Mesendoderm (in vitro differentiated cells): ENCODE data around the gene SIM2.
A peak's percentile ranks its signal among the peaks of the same experiment; 100 is the strongest.

Experiments
- DNase-seq: peaks from one replicate; pipeline ENCODE4 v3.0.0; 2013
- H2AK5ac ChIP-seq: 2 replicates; pipeline ENCODE4 v1.6.1; 2013; ENCODE audit warnings: low read length, inconsistent platforms
- H2BK120ac ChIP-seq: 2 replicates; pipeline ENCODE4 v1.6.1; 2013; ENCODE audit warnings: low read depth, mild to moderate bottlenecking, low read length, moderate library complexity, mixed read lengths
- H2BK15ac ChIP-seq: replicated peaks from 2 replicates; pipeline ENCODE4 v1.6.1; 2013; ENCODE audit warnings: low read depth, mild to moderate bottlenecking, moderate library complexity
- H2BK5ac ChIP-seq: 2 replicates; pipeline ENCODE4 v1.6.1; 2013; ENCODE audit warnings: low read length, inconsistent platforms
- H3K18ac ChIP-seq: 2 replicates; pipeline ENCODE4 v1.6.1; 2013; ENCODE audit warnings: mild to moderate bottlenecking, low read length, mixed read lengths
- H3K23ac ChIP-seq: one replicate; pipeline ENCODE4 v1.6.1; 2013; ENCODE audit warnings: low read length
- H3K27ac ChIP-seq: 2 replicates; pipeline ENCODE4 v1.5.1; 2013; ENCODE audit warnings: low read depth, mild to moderate bottlenecking, inconsistent platforms, low read length, moderate library complexity
- H3K27me3 ChIP-seq: 2 replicates; pipeline ENCODE4 v1.6.1; 2013; ENCODE audit warnings: low read length, control low read depth, mild to moderate bottlenecking, inconsistent platforms; ENCODE audit not compliant: insufficient read depth, poor library complexity
- H3K36me3 ChIP-seq: 2 replicates; pipeline ENCODE4 v1.6.1; 2013; ENCODE audit warnings: low read length, inconsistent platforms; ENCODE audit not compliant: control insufficient read depth, insufficient read depth
- H3K4ac ChIP-seq: one replicate; pipeline ENCODE4 v1.6.1; 2013; ENCODE audit warnings: low read depth, mild to moderate bottlenecking, low read length, moderate library complexity
- H3K4me1 ChIP-seq: 2 replicates; pipeline ENCODE4 v1.6.1; 2013; ENCODE audit warnings: low read depth, low read length, inconsistent platforms; ENCODE audit not compliant: control insufficient read depth
- H3K4me2 ChIP-seq: 2 replicates; pipeline ENCODE4 v1.6.1; 2013; ENCODE audit warnings: low read length
- H3K4me3 ChIP-seq: 2 replicates; pipeline ENCODE4 v1.5.1; 2013; ENCODE audit warnings: mild to moderate bottlenecking, low read length
- H3K56ac ChIP-seq: one replicate; pipeline ENCODE4 v1.6.1; 2013; ENCODE audit warnings: low read length
- H3K79me1 ChIP-seq: 2 replicates; pipeline ENCODE4 v1.6.1; 2013; ENCODE audit warnings: low read length, inconsistent platforms
- H3K79me2 ChIP-seq: 2 replicates; pipeline ENCODE4 v1.6.1; 2013; ENCODE audit warnings: mild to moderate bottlenecking, low read length; ENCODE audit not compliant: control insufficient read depth, insufficient read depth
- H3K9ac ChIP-seq: 2 replicates; pipeline ENCODE4 v1.6.1; 2013; ENCODE audit warnings: low read length, inconsistent platforms
- H4K5ac ChIP-seq: one replicate; pipeline ENCODE4 v1.6.1; 2013; ENCODE audit warnings: low read length
- H4K8ac ChIP-seq: one replicate; pipeline ENCODE4 v1.6.1; 2013; ENCODE audit warnings: low read depth, mild to moderate bottlenecking, control low read depth, low read length, moderate library complexity
- WGBS: extraction: QIAGEN DNeasy Blood & Tissue Kit; methylation state at CpG from one replicate; pipeline ENCODE4 v1.1.7; 2013; ENCODE audit warnings: low lambda C conversion rate, missing lambda C conversion rate; ENCODE audit not compliant: insufficient coverage; ENCODE audit errors: extremely low coverage; 5-methylcytosine and 5-hydroxymethylcytosine counted together

The SIM2 gene

GRCh38 chr21:36700971-36701755 is 2.2 kb downstream of the SIM2 start:
- no peak overlapping the region for H2BK5ac ChIP-seq

DNA sequence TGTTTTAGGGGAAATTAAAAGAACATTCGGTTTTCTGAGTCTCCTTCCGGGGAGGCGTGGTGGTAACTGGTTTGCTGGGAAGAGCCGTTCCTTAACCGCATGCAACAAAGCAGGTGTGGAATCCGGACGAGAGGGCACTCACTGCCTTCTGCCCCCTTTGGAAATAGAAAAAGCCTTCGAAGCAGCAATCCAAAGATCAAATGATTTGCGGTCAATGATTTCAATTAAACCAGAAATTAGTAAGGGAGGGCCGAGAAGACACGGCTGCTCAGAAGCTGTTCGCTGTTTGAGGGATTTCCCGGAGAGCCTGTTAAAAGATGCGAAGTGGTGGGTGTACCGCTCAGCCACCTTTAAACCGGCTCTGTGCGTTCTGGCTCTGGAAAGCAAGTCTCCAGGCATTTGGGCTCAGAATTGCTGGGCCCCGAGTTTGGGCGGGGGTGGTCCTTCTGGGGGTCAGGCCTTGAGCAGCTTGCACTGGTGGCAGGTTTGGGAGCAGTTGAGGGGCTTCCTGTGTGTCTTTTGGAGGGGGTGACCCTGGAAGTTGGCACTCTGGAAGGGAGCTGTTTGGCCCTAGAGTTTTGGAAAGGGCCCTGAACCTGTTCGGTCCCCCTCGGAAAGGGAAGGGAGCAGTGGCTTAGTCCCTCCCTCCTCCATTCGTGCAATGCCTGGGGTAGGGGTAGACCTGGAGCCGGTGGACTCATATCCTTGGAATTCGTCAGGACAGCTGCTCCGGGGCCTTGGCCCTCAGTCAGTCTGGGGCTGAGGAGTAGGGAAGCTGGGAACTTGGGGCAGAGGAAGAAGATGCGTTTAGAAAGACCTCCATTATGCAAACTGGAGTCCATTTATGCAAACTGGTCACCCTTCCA is 3.1 kb downstream of the SIM2 start:
- Histone ChIP-seq H3K18ac (no peak overlapping the region), H2AK5ac (no peak overlapping the region), H2BK120ac (no peak overlapping the region), H3K79me1 (no peaks in the 10 kb centered on the region), H3K27me3 (peaks cover 95% of the 10 kb centered on the region), H3K27ac (no peak overlapping the region), H2BK5ac (no peak overlapping the region), H3K4ac (no peak overlapping the region), H3K56ac (no peak overlapping the region), H4K8ac (no peak overlapping the region), H3K36me3 (no peaks in the 10 kb centered on the region), H3K4me2 (peak overlapping the region; percentile 27), H2BK15ac (no peak overlapping the region), H4K5ac (no peak overlapping the region), H3K23ac (peak overlapping the region; percentile 36), H3K9ac (no peak overlapping the region), H3K79me2 (no peaks in the 10 kb centered on the region), H3K4me3 (no peak overlapping the region), H3K4me1 (no peaks in the 10 kb centered on the region)
- no CpG with 5 or more reads among the region's 26 CpGs for WGBS
- peak; percentile 75 for DNase-seq

More at GRCh38 chr21:36700971-36701755, 2.2 kb downstream of the SIM2 start:
- H2AK5ac ChIP-seq, result no peak overlapping the region
- no peak overlapping the region for H3K27ac ChIP-seq
- H3K18ac ChIP-seq, result no peak overlapping the region
- H3K9ac ChIP-seq, result no peak overlapping the region
- peak; percentile 56 for DNase-seq
- no CpG with 5 or more reads among the region's 65 CpGs for WGBS
- H3K79me2 ChIP-seq, result no peaks in the 10 kb centered on the region
- H2BK120ac ChIP-seq, result no peak overlapping the region
- H4K8ac ChIP-seq, result no peak overlapping the region
- H3K23ac ChIP-seq, result no peak overlapping the region
- no peaks in the 10 kb centered on the region for H3K79me1 ChIP-seq
- no peaks in the 10 kb centered on the region for H3K36me3 ChIP-seq
- H3K4me1 ChIP-seq, result no peaks in the 10 kb centered on the region
- peaks cover 95% of the 10 kb centered on the region for H3K27me3 ChIP-seq
- no peak overlapping the region for H3K56ac ChIP-seq
- H3K4ac ChIP-seq, result no peak overlapping the region
- peak overlapping the region; percentile 27 for H3K4me2 ChIP-seq
- H4K5ac ChIP-seq, result no peak overlapping the region
- H3K4me3 ChIP-seq, result no peak overlapping the region
- H2BK15ac ChIP-seq, result no peak overlapping the region

GRCh38 chr21:36702622-36702968 is 3.7 kb downstream of the SIM2 start:
- H4K5ac ChIP-seq, result no peak overlapping the region
- no peak overlapping the region for H4K8ac ChIP-seq
- no peak overlapping the region for H2AK5ac ChIP-seq
- no peak overlapping the region for H3K18ac ChIP-seq
- no peak overlapping the region for H3K9ac ChIP-seq
- no peak overlapping the region for H2BK5ac ChIP-seq
- H2BK120ac ChIP-seq, result no peak overlapping the region
- H3K79me1 ChIP-seq, result no peaks in the 10 kb centered on the region
- DNase-seq, result peak; percentile 10
- H3K27me3 ChIP-seq, result peaks cover 95% of the 10 kb centered on the region
- H3K4me2 ChIP-seq, result no peak overlapping the region
- H3K79me2 ChIP-seq, result no peaks in the 10 kb centered on the region
- H3K27ac ChIP-seq, result no peak overlapping the region
- H3K4me1 ChIP-seq, result no peaks in the 10 kb centered on the region
- H3K4me3 ChIP-seq, result no peak overlapping the region
- H3K36me3 ChIP-seq, result no peaks in the 10 kb centered on the region
- no CpG with 5 or more reads among the region's 6 CpGs for WGBS
- no peak overlapping the region for H2BK15ac ChIP-seq
- no peak overlapping the region for H3K56ac ChIP-seq
- no peak overlapping the region for H3K23ac ChIP-seq
- no peak overlapping the region for H3K4ac ChIP-seq

DNA sequence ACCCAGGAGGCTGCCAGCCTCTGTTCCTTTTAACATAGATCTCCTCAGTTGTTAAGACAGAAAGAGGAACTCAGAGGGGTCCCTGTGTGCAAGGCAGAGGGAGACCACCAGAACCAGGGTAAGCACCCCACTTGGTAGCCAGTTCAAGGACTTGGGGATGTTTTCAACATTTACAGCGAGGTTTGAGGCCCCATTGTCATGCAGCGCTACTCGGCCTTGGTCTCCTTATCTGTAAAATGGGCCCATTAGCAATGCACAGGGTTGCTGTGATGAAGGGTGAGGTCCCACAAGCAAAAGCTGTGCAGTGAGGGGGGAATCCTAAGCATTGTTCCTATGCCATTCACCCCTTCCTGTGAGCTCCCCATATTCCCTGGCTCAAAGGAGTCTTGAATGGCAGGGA is 4.2 kb downstream of the SIM2 start:
- H3K27me3 ChIP-seq, result peaks cover 95% of the 10 kb centered on the region
- no peaks in the 10 kb centered on the region for H3K79me1 ChIP-seq
- H4K5ac ChIP-seq, result no peak overlapping the region
- no peak overlapping the region for H3K23ac ChIP-seq
- no peak overlapping the region for H3K4me2 ChIP-seq
- no CpG with 5 or more reads among the region's 3 CpGs for WGBS
- H2AK5ac ChIP-seq, result no peak overlapping the region
- no peak overlapping the region for H3K4me3 ChIP-seq
- H3K36me3 ChIP-seq, result no peaks in the 10 kb centered on the region
- no peak overlapping the region for H3K9ac ChIP-seq
- no peak overlapping the region for H3K4ac ChIP-seq
- H2BK15ac ChIP-seq, result no peak overlapping the region
- no peak for DNase-seq
- H3K79me2 ChIP-seq, result no peaks in the 10 kb centered on the region
- H3K18ac ChIP-seq, result no peak overlapping the region
- no peaks in the 10 kb centered on the region for H3K4me1 ChIP-seq
- no peak overlapping the region for H3K27ac ChIP-seq
- H2BK120ac ChIP-seq, result no peak overlapping the region
- H3K56ac ChIP-seq, result no peak overlapping the region
- H4K8ac ChIP-seq, result no peak overlapping the region
- H2BK5ac ChIP-seq, result no peak overlapping the region

- no peaks in the 10 kb centered on the region for H3K79me2 ChIP-seq
- no peaks in the 10 kb centered on the region for H3K79me1 ChIP-seq
- H2BK15ac ChIP-seq, result no peak overlapping the region
- no peak overlapping the region for H3K9ac ChIP-seq
- H3K4me2 ChIP-seq, result no peak overlapping the region
- no peak for DNase-seq
- no peaks in the 10 kb centered on the region for H3K36me3 ChIP-seq
- no peaks in the 10 kb centered on the region for H3K4me1 ChIP-seq
- H2AK5ac ChIP-seq, result no peak overlapping the region
- H4K5ac ChIP-seq, result no peak overlapping the region
- peaks cover 97% of the 10 kb centered on the region for H3K27me3 ChIP-seq
- no peak overlapping the region for H3K4ac ChIP-seq
- no peak overlapping the region for H3K56ac ChIP-seq
- H3K18ac ChIP-seq, result no peak overlapping the region
- H3K23ac ChIP-seq, result peak overlapping the region; percentile 25
- H2BK5ac ChIP-seq, result no peak overlapping the region
- no peak overlapping the region for H3K27ac ChIP-seq
- no peak overlapping the region for H4K8ac ChIP-seq
- no peak overlapping the region for H3K4me3 ChIP-seq
- no CpG with 5 or more reads among the region's 15 CpGs for WGBS
- no peak overlapping the region for H2BK120ac ChIP-seq
Observed at GRCh38 chr21:36703626-36704280, 4.8 kb downstream of the SIM2 start.
